IMR-90 (cell line): ENCODE results near the gene ZNF337. TPM values are rescaled to one million over a fixed set of nuclear protein-coding genes. Genes with fewer than 3 reads are reported as not detected.

Experiments
- ATAC-seq: fragments of 200-7000 bp; cut with Tn5 transposase; 2 replicates; pipeline ENCODE4 v1.9.1; 2020; ENCODE audit warnings: low read depth, mild to moderate bottlenecking, moderate library complexity
- BruUV-seq: library from RNA; stranded (reverse); fragments of 400-500 nt; replicated peaks from 2 replicates; lab custom pipeline; 2021; lab: Mats Ljungman, UMichigan
- CTCF ChIA-PET: fragments of 300-600 bp; formaldehyde crosslinking; extraction: SDS; loops from one replicate; lab custom pipeline; 2021; ENCODE audit warnings: antibody characterized with exemption; lab: Yijun Ruan, JAX
- POLR2A ChIA-PET: fragments of 300-600 bp; sonication (Branson Sonifier 250); formaldehyde crosslinking; loops from one replicate; lab custom pipeline; 2022; ENCODE audit warnings: antibody characterized with exemption; ENCODE audit not compliant: unreplicated experiment; lab: Charles Lee
- DNase-seq: peaks from one replicate; pipeline ENCODE4 v3.0.0; 2013
- H2AFZ ChIP-seq: replicated peaks from 2 replicates; pipeline ENCODE3; 2013; ENCODE audit warnings: low read length, mild to moderate bottlenecking; ENCODE audit not compliant: poor library complexity
- H2AK5ac ChIP-seq: 2 replicates; pipeline ENCODE4 v1.6.1; 2013; ENCODE audit warnings: low read depth, low read length, inconsistent platforms
- H2AK9ac ChIP-seq: replicated peaks from 2 replicates; pipeline ENCODE3; 2013; ENCODE audit warnings: mild to moderate bottlenecking, low read depth, low read length, moderate library complexity; ENCODE audit not compliant: poor library complexity
- H2BK120ac ChIP-seq: 2 replicates; pipeline ENCODE4 v1.6.1; 2013; ENCODE audit warnings: low read depth, low read length, inconsistent platforms
- H2BK15ac ChIP-seq: 3 replicates; pipeline ENCODE4 v1.6.1; 2013; ENCODE audit warnings: low read depth, low read length, inconsistent platforms
- H2BK20ac ChIP-seq: 2 replicates; pipeline ENCODE4 v1.6.1; 2013; ENCODE audit warnings: low read depth, mild to moderate bottlenecking, inconsistent platforms, low read length, moderate library complexity
- H2BK5ac ChIP-seq: 2 replicates; pipeline ENCODE4 v1.6.1; 2013; ENCODE audit warnings: mild to moderate bottlenecking, low read depth, low read length, inconsistent platforms; ENCODE audit not compliant: poor library complexity, severe bottlenecking
- H3K14ac ChIP-seq: replicated peaks from 2 replicates; pipeline ENCODE4 v1.6.1; 2013; ENCODE audit warnings: low read depth, low read length, inconsistent platforms
- H3K18ac ChIP-seq: 2 replicates; pipeline ENCODE4 v1.6.1; 2013; ENCODE audit warnings: low read depth, low read length, control low read depth
- H3K23ac ChIP-seq: 2 replicates; pipeline ENCODE4 v1.6.1; 2013; ENCODE audit warnings: low read depth, low read length, inconsistent platforms
- H3K27ac ChIP-seq: 2 replicates; pipeline ENCODE4 v1.5.1; 2013; ENCODE audit warnings: mild to moderate bottlenecking, control low read depth, low read length; ENCODE audit not compliant: insufficient read depth
- H3K27me3 ChIP-seq: 2 replicates; pipeline ENCODE4 v1.6.1; 2013; ENCODE audit warnings: low read length; ENCODE audit not compliant: control insufficient read depth, insufficient read depth
- H3K36me3 ChIP-seq: 2 replicates; pipeline ENCODE4 v1.6.1; 2013; ENCODE audit warnings: low read length, mixed read lengths; ENCODE audit not compliant: control insufficient read depth, insufficient read depth
- H3K4ac ChIP-seq: 2 replicates; pipeline ENCODE4 v1.6.1; 2013; ENCODE audit warnings: low read depth, low read length, inconsistent platforms
- H3K4me1 ChIP-seq: 2 replicates; pipeline ENCODE4 v1.6.1; 2013; ENCODE audit warnings: low read length, mixed read lengths; ENCODE audit not compliant: control insufficient read depth, insufficient read depth
- H3K4me2 ChIP-seq: 2 replicates; pipeline ENCODE4 v1.6.1; 2013; ENCODE audit warnings: low read depth, mild to moderate bottlenecking, control low read depth, low read length, moderate library complexity
- H3K4me3 ChIP-seq: 2 replicates; pipeline ENCODE4 v1.5.1; 2013; ENCODE audit warnings: low read depth, mild to moderate bottlenecking, control low read depth, low read length, moderate library complexity; ENCODE audit not compliant: insufficient read depth
- H3K56ac ChIP-seq: 2 replicates; pipeline ENCODE4 v1.6.1; 2013; ENCODE audit warnings: low read length, inconsistent platforms; ENCODE audit not compliant: insufficient read depth; ENCODE audit errors: extremely low read depth
- H3K79me1 ChIP-seq, 2 experiments: 2 replicates each; pipeline ENCODE4 v1.6.1; 2013; ENCODE audit warnings: low read length in 2 of 2, inconsistent platforms in 1 of 2, low read depth in 1 of 2
- H3K9ac ChIP-seq: 2 replicates; pipeline ENCODE4 v1.6.1; 2013; ENCODE audit warnings: low read depth, low read length, control low read depth
- H3K9me1 ChIP-seq: 2 replicates; pipeline ENCODE4 v1.6.1; 2013; ENCODE audit warnings: low read length, inconsistent platforms; ENCODE audit not compliant: insufficient read depth
- H3K9me3 ChIP-seq: 2 replicates; pipeline ENCODE4 v1.6.1; 2013; ENCODE audit warnings: low read length; ENCODE audit not compliant: control insufficient read depth, insufficient read depth
- H4K20me1 ChIP-seq: 2 replicates; pipeline ENCODE4 v1.6.1; 2013; ENCODE audit warnings: low read length, inconsistent platforms; ENCODE audit not compliant: insufficient read depth
- H4K5ac ChIP-seq: 2 replicates; pipeline ENCODE4 v1.6.1; 2013; ENCODE audit warnings: mild to moderate bottlenecking, low read depth, low read length, control low read depth
- H4K8ac ChIP-seq, 2 experiments: 2 replicates each; pipeline ENCODE4 v1.6.1; 2013; ENCODE audit warnings: low read depth in 2 of 2, low read length in 2 of 2, control low read depth in 1 of 2, inconsistent platforms in 1 of 2
- H4K91ac ChIP-seq: 2 replicates; pipeline ENCODE4 v1.6.1; 2013; ENCODE audit warnings: low read depth, low read length, inconsistent platforms; ENCODE audit not compliant: insufficient read depth
- BHLHE40 ChIP-seq: fragments of 150-350 bp; IDR thresholded peaks from 2 replicates; pipeline ENCODE4 v1.6.1; 2016; ENCODE audit warnings: mild to moderate bottlenecking, low read depth, low read length
- CEBPB ChIP-seq: IDR thresholded peaks from 2 replicates; pipeline ENCODE4 v1.6.1; 2012; ENCODE audit warnings: low read depth, low read length, improper control_type of control experiment
- CTCF ChIP-seq: conservative IDR thresholded peaks from 2 replicates; pipeline ENCODE4 v1.5.1; 2012; ENCODE audit warnings: mild to moderate bottlenecking, low read depth, low read length, improper control_type of control experiment
- ELK1 ChIP-seq: fragments of 150-350 bp; IDR thresholded peaks from 2 replicates; pipeline ENCODE4 v1.6.1; 2016; ENCODE audit warnings: low read depth, mild to moderate bottlenecking, low read length, moderate library complexity, borderline replicate concordance
- FOS ChIP-seq: fragments of 150-350 bp; IDR thresholded peaks from 2 replicates; pipeline ENCODE4 v1.6.1; 2016; ENCODE audit warnings: low read depth, low read length
- MAFK ChIP-seq: IDR thresholded peaks from 2 replicates; pipeline ENCODE4 v1.6.1; 2012; ENCODE audit warnings: low read depth, low read length, improper control_type of control experiment
- MAZ ChIP-seq: IDR thresholded peaks from 2 replicates; pipeline ENCODE4 v1.6.1; 2012; ENCODE audit warnings: low read depth, mild to moderate bottlenecking, low read length, improper control_type of control experiment, moderate library complexity, borderline replicate concordance
- MXI1 ChIP-seq: IDR thresholded peaks from 2 replicates; pipeline ENCODE4 v1.6.1; 2012; ENCODE audit warnings: low read depth, mild to moderate bottlenecking, low read length, moderate library complexity, borderline replicate concordance
- NFE2L2 ChIP-seq: fragments of 150-350 bp; IDR thresholded peaks from 2 replicates; pipeline ENCODE4 v1.6.1; 2016; ENCODE audit warnings: low read depth, mild to moderate bottlenecking, low read length
- POLR2A ChIP-seq: IDR thresholded peaks from 2 replicates; pipeline ENCODE4 v1.6.1; 2012; ENCODE audit warnings: mild to moderate bottlenecking, low read depth, low read length
- RAD21 ChIP-seq: IDR thresholded peaks from 2 replicates; pipeline ENCODE4 v1.6.1; 2012; ENCODE audit warnings: low read length, improper control_type of control experiment
- RCOR1 ChIP-seq: IDR thresholded peaks from 2 replicates; pipeline ENCODE4 v1.6.1; 2012; ENCODE audit warnings: mild to moderate bottlenecking, low read length, improper control_type of control experiment; ENCODE audit not compliant: insufficient replicate concordance
- RFX5 ChIP-seq: IDR thresholded peaks from 2 replicates; pipeline ENCODE4 v1.8.0; 2012; ENCODE audit warnings: low read depth, mild to moderate bottlenecking, low read length, moderate library complexity
- SMC3 ChIP-seq: fragments of 150-350 bp; IDR thresholded peaks from 2 replicates; pipeline ENCODE4 v1.6.1; 2016; ENCODE audit warnings: low read depth, mild to moderate bottlenecking, antibody characterized with exemption, low read length, moderate library complexity
- USF2 ChIP-seq: fragments of 150-350 bp; IDR thresholded peaks from 2 replicates; pipeline ENCODE4 v1.6.1; 2017; ENCODE audit warnings: mild to moderate bottlenecking, antibody characterized with exemption, low read length, low read depth
- WGBS, 2 experiments: methylation state at CpG; one replicate each; pipeline versions ENCODE4 v1.1.5 to v1.1.7; 2013; ENCODE audit warnings: missing lambda C conversion rate in 2 of 2; ENCODE audit not compliant: insufficient read length in 1 of 2; ENCODE audit errors: extremely low coverage in 2 of 2; 5-methylcytosine and 5-hydroxymethylcytosine counted together
- dilution Hi-C: fragments of 300-500 bp; cut with HindIII; formaldehyde crosslinking; loops from one replicate; pipeline ENCODE4 v1.14.3; 2018; ENCODE audit warnings: low sequenced_read_pairs; ENCODE audit not compliant: unreplicated experiment
- in situ Hi-C: fragments of 300-500 bp; cut with MboI; formaldehyde crosslinking; loops from 3 replicates; pipeline ENCODE4 v1.14.3; 2019; ENCODE audit warnings: low sequenced_read_pairs, inconsistent platforms, mixed read lengths
- intact Hi-C: fragments of 100-400 bp; cut with micrococcal nuclease; formaldehyde crosslinking; loops from 2 replicates; pipeline ENCODE4 v1.10.0; 2022
- polyA plus RNA-seq, 3 experiments: library from polyadenylated mRNA; depleted of rRNA; stranded (reverse); fragments of >200 nt; gene quantifications; 2 replicates each; pipeline ENCODE4 v1.2.3, GENCODE V29; 2012; ENCODE audit warnings: low replicate concordance in 1 of 3
- total RNA-seq: library from RNA; depleted of rRNA; stranded (reverse); fragments of >200 nt; gene quantifications from 2 replicates; pipeline ENCODE4 v1.2.3, GENCODE V29; 2012

Gene ZNF337
- total and polyA plus RNA-seq, 2 of the 4 experiments (the other 2 are of a cell fraction), result 10.4 to 16.5 TPM

- DNase-seq, result peak; percentile 87
- Histone ChIP-seq H4K8ac (no peak overlapping the region), H3K23ac (no peak overlapping the region), H3K79me1 (peaks cover 3 to 5% of the 10 kb centered on the region in 2 experiments; a peak in 1 of 4 replicates), H3K27me3 (no peaks in the 10 kb centered on the region), H2BK5ac (no peak overlapping the region), H3K4ac (no peak overlapping the region), H4K91ac (no peak overlapping the region), H2AFZ (peak overlapping the region; percentile 28), H3K36me3 (peaks cover 15% of the 10 kb centered on the region), H2BK120ac (no peak overlapping the region), H3K4me1 (peaks cover 2% of the 10 kb centered on the region; the same call in 1 of the 2 replicates), H3K4me3 (no peak overlapping the region), H4K5ac (no peak overlapping the region), H2BK15ac (no peak overlapping the region), H3K56ac (no peak overlapping the region), H3K4me2 (no peak overlapping the region), H3K18ac (no peak overlapping the region), H2BK20ac (no peak overlapping the region), H2AK9ac (no peak overlapping the region), H3K27ac (peak overlapping the region; percentile 2; the same call in 1 of the 2 replicates), H3K14ac (no peak overlapping the region), H3K9ac (no peak overlapping the region), H3K9me3 (no peaks in the 10 kb centered on the region), H2AK5ac (no peak overlapping the region), H3K9me1 (peaks cover 4% of the 10 kb centered on the region; the same call in 1 of the 2 replicates), H4K20me1 (peaks cover 5% of the 10 kb centered on the region; the same call in 1 of the 2 replicates)
- no CpG with 5 or more reads among the region's 7 CpGs for WGBS, 2 experiments
- no TSS peak for BruUV-seq
- CTCF ChIA-PET, result no interaction called here
- intact Hi-C loops, result no loop called here
- in situ Hi-C loops, result loop anchor here (25.0 kb wide), 1 partner anchor 158 kb away; no protein-coding TSS in a partner anchor
- dilution Hi-C loops, result no loop called here
- ATAC-seq, result peak; percentile 94
- POLR2A ChIA-PET, result no interaction called here
- TF ChIP-seq POLR2A, result no peak
- no peak for TF ChIP-seq MAZ
- TF ChIP-seq CTCF, result 0 out of 2 replicates have a peak, but pooled peaks have one; percentile 14
- TF ChIP-seq ELK1, result no peak
- no peak for TF ChIP-seq FOS
- TF ChIP-seq RCOR1, result no peak
- no peak for TF ChIP-seq NFE2L2
- TF ChIP-seq SMC3, result 0 out of 2 replicates have a peak, but pooled peaks have one; percentile 2
- TF ChIP-seq CEBPB, result peak; percentile 97
- TF ChIP-seq MAFK, result no peak
- no peak for TF ChIP-seq RFX5
- TF ChIP-seq MXI1, result no peak
- TF ChIP-seq USF2, result no peak
- no peak for TF ChIP-seq RAD21
- TF ChIP-seq BHLHE40, result no peak
Measured at GRCh38 chr20:25669826-25670422, 26.7 kb downstream of the ZNF337 start.
